A549 treated with AZD2906 at 1 μM for 4 hours (cell line): ENCODE results near the gene RASGRP2. TPM values are rescaled to one million over a fixed set of nuclear protein-coding genes. Genes with fewer than 3 reads are reported as not detected.

Experiments used
- total RNA-seq: library from RNA; stranded (reverse); fragments of 200-300 nt; extraction: Qiagen RNA extraction; gene quantifications from 5 replicates; pipeline ENCODE4 v1.2.3, GENCODE V29; 2022

Gene RASGRP2
- 0.94 to 2.3 TPM (median 2.0 TPM) in 5 replicates for total RNA-seq

GRCh38 chr11:64743591-64744543 is at the start of gene RASGRP2:
Gene RASGRP2 (minus strand): TSS chr11:64744142. CDS start chr11:64742866, 1,276 bp downstream.

GRCh38 chr11:64778473-64779298 is 34.7 kb upstream of the RASGRP2 start, which contains the start of gene SF1:
Gene SF1 (minus strand): TSS chr11:64778542. CDS start chr11:64778392, 150 bp downstream.

GRCh38 chr11:64759722-64760719 is 16.1 kb upstream of the RASGRP2 start, which contains the start of gene PYGM:
Gene PYGM (minus strand): TSS chr11:64759974. CDS start chr11:64759898, 76 bp downstream.

GRCh38 chr11:64723117-64723906 is 20.6 kb downstream of the RASGRP2 start, which contains the start of gene NRXN2:
Gene NRXN2 (minus strand): TSS chr11:64723197. CDS start chr11:64713699, 9,498 bp downstream.

Other genes with a start within 250 kb of the RASGRP2 start
- gene SLC22A11, start 188.2 kb downstream of the RASGRP2 start, total RNA-seq = 0.09 to 0.10 TPM in 2 of 5 replicates, not detected in the others
- not detected in 5 replicates for gene SLC22A12, start 152.9 kb downstream of the RASGRP2 start, total RNA-seq
- 0.15 to 0.28 TPM (median 0.24 TPM) in 5 replicates for gene NRXN2, start 20.9 kb downstream of the RASGRP2 start, total RNA-seq
- 0.23 to 0.52 TPM (median 0.27 TPM) in 5 replicates for gene PYGM, start 15.8 kb upstream of the RASGRP2 start, total RNA-seq
- 146 to 212 TPM (median 156 TPM) in 5 replicates for gene SF1, start 34.4 kb upstream of the RASGRP2 start, total RNA-seq
- 5.3 to 8.8 TPM (median 8.4 TPM) in 5 replicates for gene MAP4K2, start 59.1 kb upstream of the RASGRP2 start, total RNA-seq
- 28.8 to 40.9 TPM (median 38.1 TPM) in 5 replicates for gene MEN1, start 66.4 kb upstream of the RASGRP2 start, total RNA-seq
- gene CDC42BPG, start 100.5 kb upstream of the RASGRP2 start, total RNA-seq = 1.3 to 1.8 TPM (median 1.5 TPM) in 5 replicates
- gene EHD1, start 134.5 kb upstream of the RASGRP2 start, total RNA-seq = 94.8 to 121 TPM (median 111 TPM) in 5 replicates
- 13.7 to 22.4 TPM (median 20.9 TPM) in 5 replicates for gene ATG2A, start 173.1 kb upstream of the RASGRP2 start, total RNA-seq
- gene PPP2R5B, start 180.5 kb upstream of the RASGRP2 start, total RNA-seq = 3.4 to 5.3 TPM (median 4.5 TPM) in 5 replicates
- not detected in 5 replicates for gene GPHA2, start 191.8 kb upstream of the RASGRP2 start, total RNA-seq
- not detected in 5 replicates for gene MAJIN, start 228.0 kb upstream of the RASGRP2 start, total RNA-seq